RKO (cell line): ENCODE results near the gene OR2S2.
"Not testable (repeated sequence)": the region's sequence is repeated elsewhere in the genome, so short reads cannot be mapped to it uniquely, and the experiment has no call there.

ENCODE experiments used
- DNase-seq: peaks from one replicate; pipeline ENCODE4 v3.0.0-alpha.2; 2016; ENCODE audit warnings: low spot score

OR2S2 gene

DNA sequence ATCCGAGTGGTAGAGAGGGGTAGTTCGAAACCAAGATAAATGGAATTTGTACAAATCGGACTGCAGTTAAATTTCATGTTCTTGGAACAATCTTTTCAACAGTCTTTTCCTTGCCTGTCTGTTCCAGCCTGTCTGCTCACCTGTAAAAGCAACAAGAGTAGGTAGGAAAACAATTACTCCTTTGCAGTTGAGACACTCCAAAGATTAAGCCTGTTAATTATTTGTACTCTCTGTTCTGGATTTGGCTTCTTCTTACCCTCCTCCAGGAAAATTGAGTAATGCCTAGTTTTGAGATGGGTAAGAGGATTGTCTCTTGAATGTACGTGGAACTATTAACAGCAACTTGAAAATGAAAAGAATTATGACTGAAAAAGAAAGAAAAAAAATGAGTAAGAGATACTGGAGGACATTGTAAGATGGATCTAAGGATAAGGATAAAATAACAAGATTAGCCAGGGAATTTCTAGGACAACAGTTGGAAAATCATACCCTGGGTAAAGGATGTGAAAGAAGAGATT lies 24.3 kb downstream of the OR2S2 start:
- no peak for DNase-seq

DNA sequence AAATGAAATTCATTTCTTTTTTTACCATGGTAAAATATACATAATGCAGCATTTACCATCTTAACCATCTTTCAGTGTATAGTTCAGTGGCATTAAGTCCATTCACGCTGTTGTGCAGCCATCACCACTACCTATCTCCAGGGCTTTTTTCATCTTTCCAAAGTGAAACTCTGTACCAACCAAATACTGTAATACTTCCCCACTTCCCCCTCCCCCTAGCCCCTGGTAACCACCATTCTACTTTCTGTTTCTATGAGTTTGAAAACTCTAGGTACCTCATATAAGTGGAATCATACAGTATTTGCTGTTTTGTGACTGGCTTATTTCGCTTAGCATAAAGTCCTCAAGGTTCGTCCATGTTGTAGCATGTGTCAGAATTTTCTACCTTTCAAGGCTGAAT lies 25.2 kb downstream of the OR2S2 start:
- DNase-seq = no peak

DNA sequence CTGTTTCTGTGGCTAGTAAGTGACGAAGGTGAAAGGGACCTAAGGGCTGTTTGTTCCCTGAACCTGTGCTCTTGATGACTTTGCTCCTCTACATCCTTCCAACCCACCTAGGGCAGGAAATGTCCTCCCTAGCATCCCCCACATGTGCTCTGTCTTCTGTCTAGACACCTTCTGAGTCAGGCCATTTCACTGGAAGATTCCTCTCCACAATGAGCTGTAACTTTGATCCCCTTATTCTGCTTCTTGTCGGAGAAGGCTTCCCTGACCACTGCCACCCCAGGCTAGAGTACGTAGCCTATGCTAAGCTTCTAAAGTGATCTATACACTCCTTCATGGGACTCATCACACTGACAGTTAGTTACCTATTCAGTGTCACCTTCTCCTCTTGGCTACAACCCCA lies 27.0 kb downstream of the OR2S2 start:
- no peak for DNase-seq

DNA sequence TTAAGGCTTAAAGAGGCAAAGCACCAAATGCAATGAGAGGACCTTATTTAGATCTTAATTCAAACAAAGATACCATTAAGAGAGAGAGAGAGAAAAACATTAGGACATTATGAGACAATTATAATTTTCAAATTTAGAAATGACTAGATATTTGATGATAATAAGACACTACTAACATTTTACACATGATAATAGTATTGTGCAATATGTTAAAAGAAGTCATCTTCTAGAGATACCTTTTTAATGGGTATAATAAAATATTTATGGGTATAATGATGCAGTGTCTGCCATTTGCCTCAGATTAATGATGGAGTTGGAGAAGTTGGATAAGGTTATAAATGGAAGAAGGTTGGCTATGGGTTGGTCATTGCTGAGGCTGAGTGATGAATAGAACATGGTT lies 27.4 kb downstream of the OR2S2 start:
- DNase-seq = no peak

DNA sequence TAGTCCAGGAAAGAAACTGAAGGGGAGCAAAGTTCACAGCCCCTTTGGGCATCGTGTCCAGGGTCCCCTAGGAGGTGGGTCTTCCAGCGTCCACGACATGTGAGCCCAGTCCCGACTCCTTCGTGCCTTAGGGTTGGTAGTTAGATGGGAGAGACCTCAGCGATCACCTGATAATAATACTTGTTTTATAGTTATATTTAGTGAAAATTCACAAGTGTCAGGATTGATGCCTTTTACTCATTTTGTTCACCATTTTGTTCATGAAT lies 28.6 kb downstream of the OR2S2 start:
- DNase-seq = no peak

DNA sequence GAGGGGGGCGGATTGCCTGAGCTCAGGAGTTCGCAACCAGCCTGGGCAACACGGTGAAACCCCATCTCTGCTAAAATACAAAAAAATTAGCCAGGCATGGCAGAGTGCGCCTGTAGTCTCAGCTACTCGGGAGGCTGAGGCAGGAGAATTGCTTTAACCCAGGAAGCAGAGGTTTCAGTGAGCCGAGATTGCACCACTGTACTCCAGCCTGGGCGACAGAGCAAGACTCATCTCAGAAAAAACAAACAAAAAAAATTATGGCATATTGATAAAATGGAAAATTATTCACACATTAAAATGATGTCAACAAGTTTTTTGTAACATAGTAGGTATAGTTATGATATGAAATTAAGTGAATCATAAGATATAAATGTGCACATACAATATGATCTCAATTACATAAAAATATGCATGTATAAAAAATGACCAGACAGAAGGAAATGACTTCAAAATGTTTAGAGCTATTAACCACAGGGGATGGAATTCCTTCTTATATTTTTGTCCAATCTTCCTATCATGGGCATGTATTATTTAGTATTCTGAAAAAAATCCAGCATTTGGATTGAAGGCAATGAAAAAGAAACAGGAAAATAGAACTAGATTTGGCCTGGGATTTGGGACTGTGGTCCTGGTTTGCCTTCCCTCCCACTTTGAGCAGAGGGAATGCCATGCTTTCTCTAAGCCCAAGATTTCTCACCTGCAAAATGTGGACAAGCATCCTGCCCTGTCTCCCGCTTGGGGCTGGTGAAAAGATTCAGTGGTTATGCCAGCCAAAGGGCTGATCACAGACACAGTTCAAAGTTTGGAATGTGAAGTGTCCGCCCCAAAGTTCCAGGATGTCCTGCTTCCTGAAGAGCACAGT lies 29.1 kb downstream of the OR2S2 start:
- no peak for DNase-seq

DNA sequence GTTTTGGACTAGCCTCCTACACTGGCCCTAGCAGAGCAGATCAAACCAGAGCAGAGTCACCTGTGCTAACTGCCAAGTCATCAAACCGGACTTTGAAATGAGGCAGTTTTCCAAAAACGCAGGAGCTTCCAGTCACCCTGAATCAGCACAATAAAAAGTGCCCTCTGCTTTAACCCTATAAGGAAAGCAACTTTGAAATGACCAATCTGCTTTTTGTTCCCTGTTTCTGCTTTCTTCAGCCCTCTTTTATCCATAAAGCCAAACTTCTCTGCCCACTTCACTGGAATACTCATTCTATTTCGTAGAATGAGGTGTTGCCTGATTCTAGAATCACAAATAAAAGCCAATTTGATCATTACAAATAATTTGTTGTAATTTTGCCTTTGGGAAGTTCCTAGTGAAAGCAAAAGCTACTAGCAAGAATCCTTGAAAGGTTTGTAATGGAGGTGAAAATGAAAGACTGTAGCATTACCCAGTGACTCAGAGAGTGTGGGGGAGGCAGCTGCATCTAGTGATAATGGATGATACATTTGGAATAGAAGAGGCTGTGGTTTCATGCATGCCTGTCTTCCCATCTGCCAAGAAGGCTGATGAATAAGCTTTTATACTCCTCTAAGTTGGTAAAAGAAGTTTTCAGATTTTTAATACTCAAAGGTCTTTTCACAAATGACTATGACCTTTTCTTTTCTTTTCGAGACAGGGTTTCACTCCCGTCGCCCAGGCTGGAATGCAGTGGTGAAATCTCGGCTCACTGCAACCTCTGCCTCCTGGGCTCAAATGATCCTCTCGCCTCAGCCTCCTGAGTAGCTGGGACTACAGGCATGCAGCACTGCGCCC lies 33.8 kb downstream of the OR2S2 start:
- DNase-seq = peak; percentile 95

DNA sequence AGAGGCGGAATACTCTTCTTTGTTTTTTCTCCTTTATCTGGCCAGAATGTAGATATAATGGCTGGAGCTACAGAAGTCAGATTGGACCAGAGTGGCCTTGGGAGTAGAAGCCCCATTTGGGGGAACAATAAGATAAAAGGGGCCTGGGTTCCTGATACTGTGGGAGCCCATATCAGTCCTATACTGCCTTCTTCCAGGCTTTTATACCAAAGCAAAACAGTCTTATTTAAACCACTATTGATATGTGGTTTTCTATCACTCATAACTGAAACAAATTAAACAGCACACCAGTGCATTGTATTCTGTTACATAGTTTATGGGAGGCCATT lies 34.4 kb downstream of the OR2S2 start:
- DNase-seq = no peak

DNA sequence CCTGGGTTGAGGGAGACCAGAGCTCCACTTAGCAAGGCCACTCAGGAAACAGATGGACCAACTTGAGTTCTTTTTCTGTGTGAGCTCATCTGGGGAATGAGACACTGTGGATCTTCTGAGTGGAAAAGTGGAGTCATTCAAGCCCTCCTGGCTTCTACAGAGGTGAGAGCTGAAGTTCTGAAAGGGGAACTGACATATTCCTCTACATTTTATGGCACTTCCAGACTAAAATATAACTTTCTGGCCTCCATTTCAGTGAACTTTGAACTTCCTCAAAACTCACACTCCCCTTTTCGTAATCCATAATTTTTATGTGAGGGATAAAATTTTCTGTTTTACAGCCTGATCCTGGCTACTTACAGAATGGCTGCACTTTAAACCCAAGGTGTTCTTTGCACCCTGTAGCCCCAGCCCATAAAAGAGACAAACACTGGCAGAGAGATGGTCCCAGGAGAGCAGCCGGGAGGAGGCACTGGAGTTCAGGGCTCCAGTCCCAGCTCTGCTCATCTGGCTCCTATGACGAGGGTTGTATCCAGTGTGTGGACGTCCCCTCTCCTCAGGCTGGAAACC lies 37.8 kb downstream of the OR2S2 start:
- DNase-seq = no peak

DNA sequence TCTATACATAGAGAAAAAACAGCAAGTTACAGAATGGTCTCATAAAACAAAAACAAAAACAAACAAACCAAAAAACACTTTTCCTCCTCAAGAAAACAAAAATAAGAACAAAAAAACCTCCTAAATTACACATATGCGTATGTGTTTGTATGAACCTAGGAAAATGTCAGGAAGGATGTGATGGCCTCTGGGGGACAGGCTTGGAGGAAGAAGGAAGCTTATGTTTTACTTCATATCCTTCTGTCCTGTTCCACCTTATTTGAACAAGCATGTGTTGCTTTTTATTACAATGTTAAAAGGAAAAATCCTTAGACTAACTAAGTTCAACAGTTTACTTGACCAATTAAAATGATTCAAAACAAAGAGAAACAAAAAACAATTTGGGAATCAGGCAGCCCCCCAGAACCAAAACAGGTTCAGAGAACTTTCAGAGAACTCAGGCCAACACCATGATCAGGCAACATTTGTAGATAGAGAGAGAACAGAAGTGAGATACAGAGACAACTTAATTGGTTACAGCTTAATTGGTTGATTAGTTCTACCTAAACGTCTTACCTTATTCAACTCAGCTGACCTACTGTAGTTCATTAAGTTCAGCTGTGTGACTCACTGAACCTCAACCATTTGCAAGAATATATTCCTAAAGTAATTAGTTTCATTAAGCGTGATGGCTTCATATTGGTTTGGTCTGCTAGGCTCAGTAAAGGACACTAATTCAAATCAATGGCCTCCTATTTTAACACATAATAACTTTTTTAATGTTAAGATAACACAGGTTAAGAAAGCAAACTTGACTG lies 38.5 kb downstream of the OR2S2 start:
- DNase-seq = no peak

DNA sequence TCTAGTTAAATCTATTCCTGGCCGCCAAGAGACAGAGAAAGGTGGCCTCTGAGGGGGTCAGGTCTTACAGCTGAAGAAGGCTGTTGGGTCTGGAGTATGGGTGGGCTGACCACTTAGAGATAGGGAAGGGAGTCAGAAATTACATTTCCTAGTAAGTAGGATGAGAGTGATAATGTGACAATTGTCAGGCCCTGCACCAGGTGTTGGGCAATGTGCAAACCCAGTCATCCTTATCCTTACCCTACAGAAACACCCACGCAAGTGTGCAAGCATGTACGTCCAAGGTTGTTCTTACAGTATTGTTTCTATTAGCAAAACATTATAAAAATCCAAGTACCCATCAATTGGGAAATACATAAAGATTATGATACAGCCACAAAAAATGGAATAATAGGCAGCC lies 39.2 kb downstream of the OR2S2 start:
- DNase-seq = no peak

DNA sequence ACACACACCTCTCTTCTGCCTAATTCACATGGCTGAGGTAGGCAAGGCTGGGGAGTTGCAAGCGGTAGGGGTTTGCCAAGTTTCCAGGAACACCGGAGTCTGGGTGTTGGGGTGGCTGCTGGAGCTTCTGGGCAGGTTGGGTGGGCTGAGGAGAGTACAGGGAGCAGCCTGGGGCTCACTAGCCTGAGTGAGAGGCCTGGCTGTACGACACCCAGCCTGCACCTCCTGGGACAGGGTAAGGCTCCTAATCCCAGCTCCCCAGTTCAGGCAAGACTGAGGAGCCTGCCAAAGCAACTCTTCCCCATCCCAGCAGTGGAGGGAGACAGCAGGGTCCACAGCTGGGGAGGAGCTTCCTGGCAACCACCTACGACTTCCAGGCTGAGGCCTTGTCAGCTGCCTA lies 40.7 kb downstream of the OR2S2 start:
- DNase-seq = no peak

DNA sequence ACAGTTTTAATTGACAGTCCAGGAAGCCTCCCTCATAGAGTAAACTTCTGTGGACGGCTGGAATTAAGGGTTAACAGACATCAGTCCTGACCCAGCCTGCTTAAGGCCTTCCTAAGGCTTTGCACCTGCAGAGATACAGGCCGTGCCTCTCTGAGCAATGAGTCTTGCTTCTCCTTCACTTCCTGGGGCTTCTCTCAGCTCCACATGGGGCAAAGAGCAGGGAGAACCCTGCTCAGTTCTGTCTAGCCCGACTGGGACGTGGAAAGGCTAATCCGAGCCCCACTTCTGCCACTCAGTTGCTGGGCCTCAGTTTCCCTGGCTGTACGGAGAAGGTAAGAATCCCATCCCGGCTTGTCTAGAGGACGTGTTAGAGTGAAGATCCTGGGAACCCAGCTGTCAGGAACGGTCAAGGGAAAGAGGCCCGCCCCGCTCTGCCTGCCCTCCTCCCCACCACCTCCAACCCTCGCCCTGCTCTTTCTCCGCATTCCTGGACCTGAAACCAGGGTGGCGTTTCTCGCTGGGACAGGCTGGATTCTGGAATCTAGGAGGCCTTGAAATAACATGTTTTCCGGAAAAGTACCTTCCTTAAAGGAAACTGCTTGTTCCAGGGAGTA lies 42.2 kb downstream of the OR2S2 start:
- no peak for DNase-seq

DNA sequence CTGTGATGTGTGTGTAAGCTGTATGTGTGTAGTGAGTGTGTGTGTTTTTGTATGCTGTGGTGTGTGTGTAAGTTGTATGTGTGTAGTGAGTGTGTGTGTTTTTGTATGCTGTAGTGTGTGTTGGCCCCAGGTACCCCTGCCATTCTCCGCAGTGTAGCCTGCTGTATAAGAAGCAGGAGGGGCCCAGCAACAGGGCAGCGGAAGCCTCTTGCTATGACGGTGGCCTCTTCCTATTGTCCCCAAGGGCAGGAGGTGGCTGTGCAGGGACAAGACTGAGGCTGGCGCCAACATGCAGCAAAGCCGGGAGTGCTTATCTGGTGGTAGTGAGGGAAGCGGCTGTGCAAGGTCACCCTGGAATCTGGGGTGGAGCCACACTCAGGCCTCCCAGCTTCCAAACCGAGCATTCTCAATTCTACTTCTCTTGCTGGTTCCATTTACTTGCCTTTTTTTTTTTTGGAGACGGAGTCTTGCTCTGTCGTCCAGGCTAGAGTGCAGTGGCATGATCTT lies 43.6 kb downstream of the OR2S2 start:
- DNase-seq = peak; percentile 36

DNA sequence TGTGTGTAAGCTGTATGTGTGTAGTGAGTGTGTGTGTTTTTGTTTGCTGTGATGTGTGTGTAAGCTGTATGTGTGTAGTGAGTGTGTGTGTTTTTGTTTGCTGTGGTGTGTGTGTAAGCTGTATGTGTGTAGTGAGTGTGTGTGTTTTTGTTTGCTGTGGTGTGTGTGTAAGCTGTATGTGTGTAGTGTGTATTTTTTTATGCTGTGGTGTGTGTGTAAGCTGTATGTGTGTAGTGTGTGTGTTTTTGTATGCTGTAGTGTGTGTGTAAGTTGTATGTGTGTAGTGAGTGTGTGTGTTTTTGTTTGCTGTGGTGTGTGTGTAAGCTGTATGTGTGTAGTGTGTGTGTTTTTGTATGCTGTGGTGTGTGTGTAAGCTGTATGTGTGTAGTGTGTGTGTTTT lies 44.5 kb downstream of the OR2S2 start:
- not testable (repeated sequence) for DNase-seq

DNA sequence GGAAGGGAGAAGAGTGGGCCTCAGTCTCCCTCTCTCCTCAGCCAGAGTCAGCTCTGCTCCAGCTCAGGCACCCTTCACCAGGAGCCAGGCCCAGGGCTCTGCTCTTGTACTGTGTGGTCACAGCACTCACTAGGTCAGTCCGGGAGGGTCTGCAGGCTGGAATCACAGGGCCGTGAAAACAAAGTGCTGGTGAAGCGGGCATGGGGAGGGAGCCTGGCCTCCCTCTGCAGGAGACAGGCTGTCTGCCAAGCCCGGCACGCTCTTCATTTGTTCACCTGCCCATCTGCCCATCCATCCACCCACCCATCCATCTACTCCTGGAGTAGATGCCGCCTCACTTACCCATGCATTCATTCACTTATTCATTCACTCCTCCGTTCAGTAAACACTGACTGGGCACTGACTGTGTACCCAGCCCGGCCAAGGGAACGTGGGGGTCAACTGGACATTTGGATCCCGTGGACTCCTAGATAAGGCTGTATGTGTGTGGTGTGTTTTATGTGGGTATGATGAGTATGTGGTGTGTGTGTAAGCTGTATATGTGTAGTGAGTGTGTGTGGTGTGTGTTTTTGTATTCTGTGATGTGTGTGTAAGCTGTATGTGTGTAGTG lies 45.1 kb downstream of the OR2S2 start:
- DNase-seq = no peak

DNA sequence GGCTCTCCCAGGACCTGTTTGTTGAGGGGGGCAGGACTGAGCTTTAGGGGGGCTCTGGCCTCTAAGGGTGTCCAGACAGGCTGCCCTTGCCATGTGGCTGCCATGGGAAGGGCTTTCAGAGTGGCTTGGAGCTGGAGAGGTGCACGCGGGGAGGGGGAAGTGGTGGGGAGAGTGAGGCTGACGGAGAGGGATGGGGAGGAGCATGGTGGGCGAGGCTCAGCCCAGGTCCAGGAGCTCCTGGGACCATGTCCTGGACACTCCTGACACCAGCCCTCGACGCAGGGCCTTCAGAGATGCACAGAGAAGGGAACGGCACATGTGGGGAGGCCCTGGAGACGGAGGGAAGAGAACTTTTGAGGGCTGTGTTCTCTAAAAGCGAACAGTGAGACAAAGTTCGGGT lies 46.3 kb downstream of the OR2S2 start:
- no peak for DNase-seq

DNA sequence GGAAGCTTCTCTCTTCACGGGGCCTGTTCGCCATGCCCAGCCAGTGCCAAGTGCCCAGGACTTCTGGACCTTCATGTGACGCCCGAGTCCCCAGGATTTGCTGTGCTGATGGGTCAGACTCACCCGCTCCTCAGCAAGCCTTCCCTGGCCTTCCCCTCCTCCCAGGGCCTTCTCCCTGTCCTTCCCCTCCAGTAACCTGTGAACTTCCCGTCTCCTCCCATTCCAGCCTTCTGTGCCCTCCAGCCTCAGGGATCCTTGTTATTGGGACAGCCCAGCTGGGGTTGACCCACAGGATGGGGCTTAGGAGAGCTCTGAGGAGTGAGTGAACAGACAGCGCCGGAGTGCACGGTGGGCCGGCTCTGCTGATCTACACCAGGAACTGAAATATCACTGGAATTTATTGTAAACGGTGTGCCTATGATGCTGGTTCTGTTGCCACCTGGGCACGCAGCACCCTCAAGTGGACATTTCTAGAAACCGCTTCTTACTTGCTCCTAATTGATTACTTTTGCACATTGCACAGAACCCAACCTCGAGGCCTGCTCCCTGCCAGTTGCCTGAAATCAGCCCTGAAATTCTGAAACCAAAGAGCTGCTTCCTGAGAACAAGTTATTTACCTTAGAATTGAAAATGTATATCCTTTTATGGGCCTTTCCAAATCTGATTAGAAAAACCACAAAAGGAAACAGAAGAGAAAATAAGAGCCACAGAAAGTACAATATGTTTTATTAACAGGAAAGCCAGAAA lies 47.2 kb downstream of the OR2S2 start:
- DNase-seq = peak; percentile 42

DNA sequence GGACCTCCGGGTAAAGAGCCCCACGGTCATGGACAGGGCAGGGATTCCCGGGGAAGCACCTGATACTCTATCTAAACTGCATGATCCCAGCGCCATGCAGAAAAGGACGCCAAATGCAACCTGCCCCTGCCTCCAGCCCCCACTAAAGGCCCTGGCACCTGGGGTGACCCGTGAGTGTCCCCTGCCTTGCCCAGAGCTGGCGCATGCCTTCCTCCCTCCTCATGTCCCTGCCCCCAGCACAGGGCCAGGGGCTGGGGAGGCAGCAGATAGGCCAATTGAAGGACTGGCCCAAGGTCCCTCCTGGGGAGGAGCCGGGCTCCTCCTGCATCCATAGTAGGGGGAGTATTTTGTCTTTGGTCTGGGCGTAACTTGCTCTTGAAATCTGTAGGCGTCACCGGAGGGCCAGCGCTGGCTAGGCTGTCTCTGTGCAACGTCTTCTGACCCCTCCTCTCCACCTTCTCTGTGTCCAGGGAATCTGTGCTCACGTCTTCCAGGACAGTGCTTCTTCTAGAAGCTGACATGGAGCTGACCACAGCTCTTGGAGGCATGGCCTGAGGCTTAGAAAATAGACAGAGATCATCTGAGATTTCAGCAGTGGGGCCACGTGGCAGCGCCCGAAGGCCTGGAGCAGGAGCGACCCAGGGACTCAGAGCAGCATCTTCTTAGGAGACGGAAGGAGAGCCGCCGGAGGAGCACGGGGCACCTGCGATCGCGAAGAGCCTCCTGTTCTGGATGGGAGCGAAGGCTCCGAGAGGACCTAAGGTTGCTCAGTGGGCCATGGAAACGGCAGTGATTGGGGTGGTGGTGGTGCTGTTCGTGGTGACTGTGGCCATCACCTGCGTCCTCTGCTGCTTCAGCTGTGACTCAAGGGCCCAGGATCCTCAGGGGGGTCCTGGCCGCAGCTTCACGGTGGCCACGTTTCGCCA lies 48.0 kb downstream of the OR2S2 start:
- no peak for DNase-seq
